ENCODE results near the gene SCAMP2. TPM values are rescaled to one million over a fixed set of nuclear protein-coding genes. Genes with fewer than 3 reads are reported as not detected.

The SCAMP2 gene
- total RNA-seq, 1 donor from 2014 or later = 35.6 TPM

DNA sequence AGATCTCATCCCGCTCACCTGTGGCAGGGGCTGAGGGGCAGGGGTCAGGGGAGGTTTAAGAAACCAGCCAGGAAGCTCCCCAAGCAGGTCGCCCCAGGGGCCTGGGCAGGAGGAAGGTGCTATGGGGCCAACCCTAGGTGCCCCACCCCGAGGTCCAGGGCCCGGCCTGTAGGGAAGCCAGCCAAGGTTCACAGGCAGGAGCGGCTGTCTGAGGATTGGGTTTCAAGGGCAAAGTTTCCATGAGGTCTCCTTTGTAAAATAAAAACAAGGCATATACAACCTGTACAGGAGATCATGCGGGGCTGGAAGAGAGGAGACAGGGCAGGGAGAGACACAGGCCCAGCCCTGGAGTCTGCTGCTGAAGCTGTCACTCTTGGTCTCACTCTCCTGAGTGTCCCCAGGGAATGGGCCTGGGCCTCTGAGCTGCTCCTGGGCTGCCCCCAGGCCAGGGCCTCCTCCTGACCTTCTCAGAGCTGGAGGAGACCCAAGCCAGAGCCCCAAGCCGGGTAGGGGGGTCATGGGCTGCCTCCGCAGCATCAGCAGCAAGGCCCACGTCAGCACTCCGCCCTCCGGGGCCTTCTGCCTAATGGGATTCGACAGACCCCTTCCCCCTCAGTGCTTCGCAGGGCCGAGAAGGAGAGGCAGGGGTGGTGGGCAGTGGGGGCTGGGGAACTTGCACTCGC, 41.2 kb downstream of the SCAMP2 start:
- Mint-ChIP-seq H3K4me3 (ENCODE audit: unreplicated experiment) (peak overlapping the region; percentile 30), H3K27ac (ENCODE audit: unreplicated experiment) (no peak overlapping the region), H3K27me3 (ENCODE audit: unreplicated experiment) (peaks cover 3% of the 10 kb centered on the region), H3K9me3 (ENCODE audit: unreplicated experiment) (peaks cover 5% of the 10 kb centered on the region), H3K4me1 (ENCODE audit: low read depth, unreplicated experiment) (peaks cover 38% of the 10 kb centered on the region), H3K36me3 (ENCODE audit: unreplicated experiment) (no peaks in the 10 kb centered on the region)
- peak; percentile 64 for DNase-seq
- TF ChIP-seq, protein P1, sequence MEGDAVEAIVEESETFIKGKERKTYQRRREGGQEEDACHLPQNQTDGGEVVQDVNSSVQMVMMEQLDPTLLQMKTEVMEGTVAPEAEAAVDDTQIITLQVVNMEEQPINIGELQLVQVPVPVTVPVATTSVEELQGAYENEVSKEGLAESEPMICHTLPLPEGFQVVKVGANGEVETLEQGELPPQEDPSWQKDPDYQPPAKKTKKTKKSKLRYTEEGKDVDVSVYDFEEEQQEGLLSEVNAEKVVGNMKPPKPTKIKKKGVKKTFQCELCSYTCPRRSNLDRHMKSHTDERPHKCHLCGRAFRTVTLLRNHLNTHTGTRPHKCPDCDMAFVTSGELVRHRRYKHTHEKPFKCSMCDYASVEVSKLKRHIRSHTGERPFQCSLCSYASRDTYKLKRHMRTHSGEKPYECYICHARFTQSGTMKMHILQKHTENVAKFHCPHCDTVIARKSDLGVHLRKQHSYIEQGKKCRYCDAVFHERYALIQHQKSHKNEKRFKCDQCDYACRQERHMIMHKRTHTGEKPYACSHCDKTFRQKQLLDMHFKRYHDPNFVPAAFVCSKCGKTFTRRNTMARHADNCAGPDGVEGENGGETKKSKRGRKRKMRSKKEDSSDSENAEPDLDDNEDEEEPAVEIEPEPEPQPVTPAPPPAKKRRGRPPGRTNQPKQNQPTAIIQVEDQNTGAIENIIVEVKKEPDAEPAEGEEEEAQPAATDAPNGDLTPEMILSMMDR (IDR thresholded peaks at IDR 0.05; ENCODE audit: partially characterized antibody, unreplicated experiment) = no peak

GRCh38 chr15:74830868-74831267, 42.3 kb downstream of the SCAMP2 start:
- no peak for DNase-seq
- H3K27me3 Mint-ChIP-seq (ENCODE audit: unreplicated experiment) = peaks cover 3% of the 10 kb centered on the region
- peaks cover 38% of the 10 kb centered on the region for H3K4me1 Mint-ChIP-seq (ENCODE audit: low read depth, unreplicated experiment)
- TF ChIP-seq, protein P1 (IDR thresholded peaks at IDR 0.05; ENCODE audit: partially characterized antibody, unreplicated experiment) = no peak
- H3K9me3 Mint-ChIP-seq (ENCODE audit: unreplicated experiment) = peaks cover 5% of the 10 kb centered on the region
- H3K27ac Mint-ChIP-seq (ENCODE audit: unreplicated experiment) = no peak overlapping the region
- H3K4me3 Mint-ChIP-seq (ENCODE audit: unreplicated experiment) = no peak overlapping the region
- no peaks in the 10 kb centered on the region for H3K36me3 Mint-ChIP-seq (ENCODE audit: unreplicated experiment)

DNA sequence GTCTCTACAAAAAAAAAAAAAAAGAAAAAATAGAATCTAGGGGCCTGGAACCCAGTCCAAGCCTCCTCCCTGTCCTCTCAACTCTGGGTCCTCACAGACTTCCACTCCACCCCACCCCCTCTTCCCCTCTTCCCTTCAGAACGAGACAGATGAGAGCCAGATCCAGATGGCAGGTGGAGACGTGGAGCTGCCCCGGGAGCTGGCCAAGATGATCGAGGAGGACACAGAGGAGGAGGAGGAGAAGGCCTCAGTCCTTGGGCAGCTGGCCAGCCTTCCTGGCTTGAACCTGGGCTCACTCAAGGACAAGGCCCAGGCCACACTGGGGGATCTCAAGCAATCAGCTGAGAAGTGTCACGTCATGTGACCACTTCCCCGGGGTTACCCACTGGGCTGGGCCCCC, 43.2 kb downstream of the SCAMP2 start:
- H3K36me3 Mint-ChIP-seq (ENCODE audit: unreplicated experiment) = no peaks in the 10 kb centered on the region

DNA sequence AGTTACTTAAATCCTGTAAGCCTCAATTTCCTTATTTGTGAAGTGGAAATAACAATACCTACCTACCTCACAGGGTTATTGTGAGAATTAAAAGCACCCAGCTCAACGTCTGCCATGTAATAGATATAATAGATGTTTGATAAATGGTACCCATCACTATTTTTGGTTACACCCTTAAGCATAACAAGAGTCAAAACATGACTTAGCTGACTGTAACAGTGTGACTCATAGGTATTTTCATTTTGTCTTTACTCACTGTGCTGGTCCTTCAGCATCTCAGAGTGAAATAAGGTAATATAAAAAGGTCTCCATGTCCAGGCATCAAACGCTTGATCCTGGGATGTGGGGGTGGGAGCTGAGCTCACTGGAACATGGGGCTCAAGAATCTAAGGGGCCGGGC, 43.7 kb downstream of the SCAMP2 start:
- no peak overlapping the region for H3K27ac Mint-ChIP-seq (ENCODE audit: unreplicated experiment)
- no peaks in the 10 kb centered on the region for H3K36me3 Mint-ChIP-seq (ENCODE audit: unreplicated experiment)
- H3K9me3 Mint-ChIP-seq (ENCODE audit: unreplicated experiment) = peaks cover 7% of the 10 kb centered on the region
- H3K4me1 Mint-ChIP-seq (ENCODE audit: low read depth, unreplicated experiment) = peaks cover 45% of the 10 kb centered on the region
- no peak overlapping the region for H3K4me3 Mint-ChIP-seq (ENCODE audit: unreplicated experiment)
- no peak for DNase-seq
- TF ChIP-seq, protein P1 (IDR thresholded peaks at IDR 0.05; ENCODE audit: partially characterized antibody, unreplicated experiment) = no peak
- H3K27me3 Mint-ChIP-seq (ENCODE audit: unreplicated experiment) = peaks cover 4% of the 10 kb centered on the region

More for the DNA sequence above, 43.2 kb downstream of the SCAMP2 start:
- Mint-ChIP-seq H3K9me3 (ENCODE audit: unreplicated experiment) (peaks cover 7% of the 10 kb centered on the region), H3K4me3 (ENCODE audit: unreplicated experiment) (no peak overlapping the region), H3K27me3 (ENCODE audit: unreplicated experiment) (peaks cover 6% of the 10 kb centered on the region), H3K27ac (ENCODE audit: unreplicated experiment) (no peak overlapping the region), H3K4me1 (ENCODE audit: low read depth, unreplicated experiment) (peaks cover 41% of the 10 kb centered on the region)
- DNase-seq = no peak
- TF ChIP-seq, protein P1 (IDR thresholded peaks at IDR 0.05; ENCODE audit: partially characterized antibody, unreplicated experiment) = no peak

- peaks cover 48% of the 10 kb centered on the region for H3K4me1 Mint-ChIP-seq (ENCODE audit: low read depth, unreplicated experiment)
- H3K36me3 Mint-ChIP-seq (ENCODE audit: unreplicated experiment) = no peaks in the 10 kb centered on the region
- TF ChIP-seq, protein P1 (IDR thresholded peaks at IDR 0.05; ENCODE audit: partially characterized antibody, unreplicated experiment) = no peak
- peaks cover 6% of the 10 kb centered on the region for H3K9me3 Mint-ChIP-seq (ENCODE audit: unreplicated experiment)
- H3K27me3 Mint-ChIP-seq (ENCODE audit: unreplicated experiment) = peaks cover 3% of the 10 kb centered on the region
- no peak for DNase-seq
- peak overlapping the region; percentile 55 for H3K4me3 Mint-ChIP-seq (ENCODE audit: unreplicated experiment)
- peak overlapping the region; percentile 3 for H3K27ac Mint-ChIP-seq (ENCODE audit: unreplicated experiment)
Measured at GRCh38 chr15:74828835-74829234, 44.3 kb downstream of the SCAMP2 start.

Measured in glutamatergic neuron (in vitro differentiated cells).